Activated CD8-positive, alpha-beta memory T cell treated with anti-CD3 and anti-CD28 coated beads, Interleukin-2, amount 50 U/mL, for 24 hours (primary cell): ENCODE measurements around the gene LDAF1.
"Not testable (repeated sequence)": the region's sequence is repeated elsewhere in the genome, so short reads cannot be mapped to it uniquely, and the experiment has no call there.

Experiments
- DNase-seq: peaks from one replicate; pipeline ENCODE4 v3.0.0-alpha.2; 2020; ENCODE audit errors: extremely low read depth

The LDAF1 gene

GRCh38 chr16:21195330-21195729, 36.9 kb downstream of the LDAF1 start:
- DNase-seq, result not testable (repeated sequence)

DNA sequence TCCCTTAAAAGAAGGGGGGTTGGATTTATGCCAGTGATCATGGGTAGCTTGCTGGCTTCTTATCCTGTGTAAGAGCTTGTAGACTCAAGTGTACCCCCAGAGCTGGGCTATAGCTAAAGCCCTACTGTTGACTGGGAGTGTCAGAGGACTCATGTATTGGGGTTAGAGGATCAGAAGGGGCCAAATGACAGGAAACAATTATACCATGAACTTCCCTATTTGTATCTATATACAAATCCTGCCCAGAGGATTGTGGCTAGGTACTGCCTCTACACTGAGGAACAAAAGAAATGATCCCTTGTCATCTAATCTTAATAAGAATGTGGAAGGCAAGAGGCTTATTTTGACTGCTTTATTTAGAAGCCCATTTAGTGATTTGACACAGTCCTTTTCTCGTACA, 38.6 kb downstream of the LDAF1 start:
- DNase-seq, result no peak

DNA sequence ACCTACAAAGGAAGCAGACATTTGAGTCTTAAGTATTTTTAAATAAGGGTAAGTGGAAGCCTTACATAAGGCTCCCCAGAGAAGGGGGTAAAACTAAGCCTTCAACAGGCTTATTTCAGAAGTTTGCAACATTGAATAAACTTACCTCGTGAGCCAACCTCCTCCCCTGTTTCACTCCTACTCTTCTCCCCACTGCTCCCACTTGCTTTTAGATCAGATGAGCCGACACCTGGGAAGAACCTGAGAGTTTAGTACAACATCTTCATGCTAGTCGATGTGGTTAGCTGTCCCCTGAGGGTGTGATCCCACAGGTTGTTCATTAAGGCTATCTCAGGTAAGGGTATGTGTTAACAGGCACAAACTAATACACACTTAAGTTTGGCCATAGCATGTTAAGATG, 39.1 kb downstream of the LDAF1 start:
- no peak for DNase-seq

DNA sequence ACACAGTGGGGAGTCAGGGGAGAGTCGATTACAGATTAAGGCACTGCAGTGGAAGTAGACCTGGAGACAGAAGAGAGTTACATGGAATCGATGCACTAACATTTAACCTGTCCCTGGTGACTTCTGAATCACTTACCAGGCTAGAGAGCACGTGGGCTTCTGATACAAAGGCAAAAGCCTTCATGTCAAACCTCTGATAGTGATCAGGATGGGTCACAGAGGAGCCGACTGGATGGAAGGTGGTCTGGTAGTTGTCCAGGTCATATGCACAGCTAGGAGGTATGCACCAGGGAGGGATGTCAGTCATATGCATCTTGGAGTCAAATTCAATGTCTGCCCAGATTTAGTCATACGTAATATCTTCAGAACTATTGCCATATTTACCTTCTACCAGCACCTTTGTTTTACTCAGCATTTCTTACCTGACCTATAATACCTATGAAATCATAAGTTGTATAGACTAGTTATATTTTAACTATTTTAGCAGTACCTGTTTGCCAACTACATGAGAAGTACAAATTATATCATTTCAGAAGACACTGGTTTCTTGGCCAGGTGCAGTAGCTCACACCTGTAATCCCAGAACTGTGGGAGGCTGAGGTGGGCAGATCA, 41.2 kb downstream of the LDAF1 start:
- DNase-seq, result no peak

DNA sequence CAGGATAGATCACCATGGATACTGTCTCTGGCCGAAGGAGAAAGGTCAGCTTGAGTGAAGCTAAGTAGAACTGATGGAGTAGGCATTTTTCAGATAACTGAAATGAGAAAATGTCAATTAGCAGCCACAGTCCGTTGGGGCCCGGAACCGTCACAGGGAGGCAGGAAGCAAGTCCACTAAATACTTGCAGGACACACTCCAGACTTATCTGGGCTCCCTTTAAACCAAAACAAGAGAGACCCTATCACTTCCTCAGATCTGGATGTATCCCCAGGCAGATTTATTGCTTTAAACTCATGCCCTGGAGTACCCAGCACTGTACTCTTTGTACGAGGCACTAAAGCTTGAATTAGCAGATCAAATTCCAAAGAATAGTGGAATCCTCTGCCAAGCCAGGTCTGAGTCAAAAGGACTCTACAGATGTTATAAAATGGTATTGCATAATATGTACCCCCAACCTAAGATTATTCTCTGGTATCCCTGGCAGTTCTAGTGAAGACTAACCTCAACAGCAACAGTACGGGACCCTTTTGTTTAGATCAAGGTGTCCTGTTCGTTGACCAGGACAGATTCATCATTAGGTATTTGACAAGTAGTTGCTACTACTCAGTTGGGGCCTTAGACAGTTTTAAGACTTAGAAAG, 44.8 kb downstream of the LDAF1 start:
- no peak for DNase-seq

DNA sequence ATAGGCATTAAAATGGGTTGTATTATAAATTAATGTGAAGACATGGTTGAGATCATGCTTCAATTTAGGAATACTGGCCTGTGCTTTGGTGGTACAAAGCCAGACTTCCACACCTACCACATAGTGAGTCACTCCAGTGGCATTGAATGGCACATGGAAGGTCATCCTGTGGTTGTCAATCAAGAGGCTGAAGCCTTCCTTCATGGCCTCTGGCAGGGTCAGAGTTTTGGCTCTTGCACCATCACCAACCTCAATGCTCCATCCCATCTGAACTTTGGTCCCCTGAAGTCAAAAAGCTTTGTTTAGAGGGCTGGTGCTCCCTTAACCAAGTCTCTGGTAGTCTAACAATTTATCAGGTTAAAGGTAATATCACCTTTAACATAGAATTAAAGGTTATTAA, 46.8 kb downstream of the LDAF1 start:
- DNase-seq, result no peak

GRCh38 chr16:21206550-21206949, 48.1 kb downstream of the LDAF1 start:
- DNase-seq, result no peak

DNA sequence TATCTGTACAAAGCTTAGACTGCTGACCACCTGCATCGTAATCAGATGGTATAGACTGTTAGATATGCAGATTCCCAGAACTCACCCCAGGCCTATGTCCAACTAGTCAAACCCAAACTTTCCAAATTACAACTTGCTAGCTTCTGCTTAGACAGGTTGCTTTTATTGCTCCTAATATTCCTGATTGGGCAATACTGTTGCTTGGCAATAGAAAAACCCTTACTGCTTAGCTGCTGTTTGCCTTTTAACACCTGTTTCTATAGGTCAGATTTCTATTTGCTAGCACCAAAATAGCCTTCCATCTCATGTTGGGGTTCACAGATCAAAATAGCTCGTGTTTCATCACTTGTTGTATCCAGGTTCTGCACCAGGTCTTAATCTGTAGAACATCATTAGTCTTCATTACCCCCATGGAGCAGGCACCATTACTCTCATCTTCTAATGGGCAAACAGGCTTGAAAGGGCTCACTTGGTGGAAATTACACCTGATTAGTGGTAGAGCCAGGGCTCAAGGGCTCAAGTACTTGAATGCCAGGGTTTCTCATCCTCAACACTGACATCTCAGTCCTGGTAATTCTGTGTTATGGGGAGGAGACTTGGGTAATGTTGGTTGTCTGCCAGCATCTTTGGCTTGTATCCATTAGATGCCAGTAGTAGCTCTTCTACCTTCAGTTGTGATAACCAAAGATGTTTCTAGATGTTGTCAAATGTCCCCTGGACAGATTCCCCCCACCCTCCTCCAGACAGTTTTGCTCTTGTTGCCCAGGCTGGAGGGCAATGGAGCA, 50.2 kb downstream of the LDAF1 start:
- DNase-seq, result no peak

- DNase-seq, result no peak
Measured at GRCh38 chr16:21211486-21211885, 53.0 kb downstream of the LDAF1 start, which contains the start of gene ZP2. TSS of gene ZP2 (minus strand) at chr16:21211574. CDS start at chr16:21211547, 27 bp downstream.

DNA sequence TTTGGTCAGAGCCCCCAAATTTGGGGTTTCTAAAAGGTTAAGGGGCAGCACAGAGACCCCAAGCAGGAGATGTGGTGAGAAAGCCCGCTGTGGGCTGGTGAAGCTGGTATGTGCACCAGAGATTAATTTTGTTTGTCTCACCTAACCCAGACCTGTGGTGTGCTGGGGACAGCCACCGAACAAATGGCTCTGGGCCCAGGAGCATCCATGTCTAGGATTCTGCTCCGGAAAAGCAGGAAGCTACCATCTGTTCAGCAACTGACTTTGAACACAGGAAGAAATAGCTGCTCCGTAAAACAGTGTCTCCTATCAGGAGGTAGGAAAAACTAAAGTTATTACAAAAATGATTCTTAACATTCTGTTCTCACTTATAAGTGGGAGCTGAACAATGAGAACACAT, 55.6 kb downstream of the LDAF1 start:
- DNase-seq, result no peak

GRCh38 chr16:21217121-21217520, 58.6 kb downstream of the LDAF1 start:
- no peak for DNase-seq

DNA sequence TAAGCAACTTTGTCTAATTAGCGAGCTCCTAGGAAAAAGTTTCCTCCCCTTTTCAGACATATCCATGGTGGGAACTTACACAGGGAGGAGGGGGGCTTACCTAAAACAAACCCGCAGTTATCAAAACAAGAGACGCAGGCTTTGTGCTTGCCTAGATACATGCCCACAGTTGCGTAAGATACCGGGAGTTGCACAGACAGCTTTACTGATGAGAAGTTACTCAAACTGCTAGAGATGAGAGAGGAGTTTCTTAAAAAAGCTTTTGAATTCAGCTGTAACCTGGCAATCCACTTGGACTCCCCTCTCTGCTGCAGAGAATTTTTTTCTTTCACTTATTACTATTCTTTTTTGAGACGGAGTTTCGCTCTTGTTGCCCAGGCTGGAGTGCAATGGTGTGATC, 59.7 kb downstream of the LDAF1 start:
- DNase-seq, result no peak

- DNase-seq, result no peak
Measured at GRCh38 chr16:21219551-21219950, 61.1 kb downstream of the LDAF1 start.

- DNase-seq, result no peak
Measured at GRCh38 chr16:21222495-21223337, 64.2 kb downstream of the LDAF1 start.

- no peak for DNase-seq
Measured at GRCh38 chr16:21223787-21224186, 65.3 kb downstream of the LDAF1 start.

DNA sequence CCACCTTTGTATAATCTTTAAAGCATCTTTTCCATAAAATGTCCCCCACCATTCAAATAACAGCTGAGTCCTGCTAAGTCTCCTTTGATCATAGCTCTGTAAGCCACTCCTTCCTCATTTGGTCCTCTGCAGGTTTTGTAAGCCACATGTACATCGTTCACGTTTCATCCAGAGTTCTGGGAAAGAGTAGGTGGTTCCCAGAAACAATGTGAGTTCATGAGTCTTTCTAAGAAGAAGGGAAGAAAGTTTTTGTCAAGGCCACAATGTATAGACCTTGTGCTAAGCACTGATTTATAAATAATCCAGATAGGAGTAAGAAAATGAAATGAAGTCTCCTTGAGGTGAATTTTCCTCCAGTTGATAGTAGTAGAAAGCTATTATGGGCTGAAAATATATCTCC, 66.3 kb downstream of the LDAF1 start:
- no peak for DNase-seq

- DNase-seq, result no peak
Measured at GRCh38 chr16:21226749-21227148, 68.3 kb downstream of the LDAF1 start.

DNA sequence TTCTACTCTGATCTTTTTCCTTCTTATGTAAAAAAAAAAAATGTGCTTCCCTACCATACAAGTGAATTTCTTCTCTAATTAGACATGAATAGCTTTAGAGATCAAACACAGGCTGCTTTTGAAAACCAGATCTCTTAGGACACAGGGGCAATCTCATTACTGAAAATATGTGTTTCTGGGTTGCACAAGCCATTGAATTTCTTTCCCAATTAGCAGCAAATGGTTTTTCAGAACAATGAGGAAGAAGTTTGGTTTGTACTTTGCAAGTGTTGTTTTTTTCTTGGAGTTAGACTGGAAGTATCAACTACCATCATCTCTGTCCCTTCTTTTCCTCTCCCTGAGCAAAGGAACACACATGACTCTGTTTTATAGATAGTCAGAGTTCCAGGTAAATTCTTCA, 69.4 kb downstream of the LDAF1 start:
- no peak for DNase-seq

DNA sequence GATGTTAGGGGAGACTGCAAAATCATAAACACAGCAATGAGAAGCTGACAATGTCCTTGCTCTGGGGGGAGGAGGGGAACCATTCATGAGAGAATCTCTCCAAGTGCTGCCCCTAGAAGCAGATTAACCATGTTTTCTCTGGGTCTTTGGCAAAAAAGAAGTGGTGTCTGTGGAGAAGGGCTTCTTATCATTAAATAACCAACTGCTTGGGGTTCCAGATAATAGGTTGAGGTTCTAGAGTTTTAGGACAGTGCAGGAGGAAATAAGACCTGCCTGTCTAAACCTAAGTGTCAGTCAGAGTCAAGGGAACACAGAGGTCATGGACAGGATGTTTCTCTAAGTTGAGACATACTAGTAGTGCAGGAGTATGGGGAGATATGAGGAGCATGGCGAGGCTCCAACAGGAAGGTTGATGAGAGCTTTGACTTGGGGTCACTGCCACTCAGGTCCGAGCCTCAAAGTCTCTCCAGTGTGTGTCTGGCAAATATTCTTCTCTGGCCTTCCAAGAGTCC, 69.9 kb downstream of the LDAF1 start:
- no peak for DNase-seq
